ENCODE data around the gene CD207. TPM values are rescaled to one million over a fixed set of nuclear protein-coding genes. Genes with fewer than 3 reads are reported as not detected.
"Not testable (repeated sequence)": the region's sequence is repeated elsewhere in the genome, so short reads cannot be mapped to it uniquely, and the experiment has no call there.

CD207 gene
- not detected in 2 replicates for total RNA-seq

DNA sequence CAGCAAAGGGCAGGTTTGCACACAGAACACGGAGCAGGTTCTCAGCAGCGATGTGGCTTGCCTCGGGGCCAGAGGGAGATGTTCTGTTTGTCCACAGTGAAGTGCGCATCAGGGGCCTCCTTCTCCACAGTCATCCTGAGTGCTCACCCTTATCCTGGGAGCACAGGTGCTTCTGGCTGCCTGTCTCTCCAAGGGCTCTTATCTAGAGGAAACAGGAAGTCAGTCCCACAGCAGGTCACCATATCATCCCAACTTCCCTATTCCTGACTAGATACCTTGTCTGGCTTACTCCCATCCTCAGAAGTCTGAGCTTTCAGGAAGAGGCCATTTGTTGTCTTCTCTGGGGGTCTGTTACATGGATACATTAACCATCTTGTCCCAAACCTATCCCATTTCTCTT lies at the start of gene CD207:
CD207 (minus strand) TSS at position 174 of the 400 bp plus-strand sequence; CDS start at position 134, 40 bp downstream.
- H3K9me3 Mint-ChIP-seq: no peaks in the 10 kb centered on the region
- H3K27ac Mint-ChIP-seq: no peak within 1 kb of the TSS
- no peaks in the 10 kb centered on the region for H3K4me1 Mint-ChIP-seq
- H3K36me3 Mint-ChIP-seq (ENCODE audit: low read depth): no peaks in the 10 kb centered on the region
- H3K27me3 Mint-ChIP-seq: no peaks in the 10 kb centered on the region
- H3K4me3 Mint-ChIP-seq: no peak within 1 kb of the TSS
- intact Hi-C loops (cut with micrococcal nuclease): no loop called here
- no peak for DNase-seq

DNA sequence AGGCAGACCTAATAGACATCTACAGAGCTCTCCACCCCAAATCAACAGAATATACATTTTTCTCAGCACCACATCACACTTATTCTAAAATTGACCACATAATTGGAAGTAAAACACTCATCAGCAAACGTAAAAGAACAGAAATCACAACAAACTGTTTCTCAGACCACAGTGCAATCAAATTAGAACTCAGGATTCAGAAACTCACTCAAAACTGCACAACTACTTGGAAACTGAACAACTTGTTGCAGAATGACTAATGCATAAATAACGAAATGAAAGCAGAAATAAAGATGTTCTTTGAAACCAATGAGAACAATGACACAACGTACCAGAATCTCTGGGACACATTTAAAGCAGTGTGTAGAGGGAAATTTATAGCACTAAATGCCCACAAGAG lies 42.9 kb upstream of the CD207 start:
- H3K36me3 Mint-ChIP-seq (ENCODE audit: low read depth); intact Hi-C loops (cut with micrococcal nuclease); DNase-seq; H3K4me3 Mint-ChIP-seq; H3K9me3 Mint-ChIP-seq; H3K4me1 Mint-ChIP-seq: not testable (repeated sequence)
- Mint-ChIP-seq H3K27me3 (peaks cover 72% of the 10 kb centered on the region), H3K27ac (peak overlapping the region; percentile 27)

DNA sequence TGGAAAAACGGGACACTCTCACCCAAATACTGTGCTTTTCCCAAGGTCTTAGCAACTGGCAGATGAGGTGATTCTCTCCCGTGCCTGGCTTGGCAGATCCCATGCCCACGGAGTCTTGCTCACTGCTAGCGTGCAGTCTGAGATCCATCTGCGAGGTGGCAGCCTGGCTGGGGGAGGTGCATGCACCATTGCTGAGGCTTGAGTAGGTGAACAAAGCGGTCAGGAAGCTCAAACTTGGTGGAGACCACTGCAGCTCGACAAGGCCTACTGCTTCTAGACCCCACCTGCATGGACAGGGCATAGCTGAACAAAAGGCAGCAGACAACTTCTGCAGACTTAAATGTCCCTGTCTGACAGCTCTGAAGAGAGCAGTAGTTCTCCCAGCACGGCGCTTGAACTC lies 40.5 kb upstream of the CD207 start:
- H3K27me3 Mint-ChIP-seq: peaks cover 64% of the 10 kb centered on the region

DNA sequence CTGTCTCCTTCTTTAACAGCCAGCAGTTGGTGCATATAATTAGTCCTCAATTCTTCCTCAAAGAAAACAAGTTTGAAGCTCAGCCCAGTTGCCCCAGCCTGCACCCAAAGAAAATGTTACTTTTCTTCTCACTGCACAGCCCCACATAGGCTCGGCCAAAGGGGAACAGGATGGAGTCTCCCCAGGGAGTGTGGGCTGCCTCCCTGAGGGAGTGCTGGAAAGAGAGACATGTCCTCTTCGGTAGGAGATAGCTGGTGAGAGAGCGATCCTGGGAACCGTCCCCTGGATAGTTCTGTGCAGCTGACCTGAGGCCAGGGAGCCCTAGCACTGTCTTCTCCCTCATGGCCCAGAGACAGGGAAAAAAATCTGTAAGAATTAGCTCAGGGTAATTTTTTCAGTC lies 37.9 kb upstream of the CD207 start:
- peaks cover 2% of the 10 kb centered on the region for H3K36me3 Mint-ChIP-seq (ENCODE audit: low read depth)
- H3K4me3 Mint-ChIP-seq: no peak overlapping the region
- no peak for DNase-seq
- H3K27me3 Mint-ChIP-seq: peaks cover 42% of the 10 kb centered on the region
- intact Hi-C loops (cut with micrococcal nuclease): no loop called here
- H3K4me1 Mint-ChIP-seq: peaks cover 8% of the 10 kb centered on the region
- H3K9me3 Mint-ChIP-seq: no peaks in the 10 kb centered on the region
- no peak overlapping the region for H3K27ac Mint-ChIP-seq

More for the DNA sequence above, 40.5 kb upstream of the CD207 start:
- H3K9me3 Mint-ChIP-seq; DNase-seq; H3K27ac Mint-ChIP-seq; intact Hi-C loops (cut with micrococcal nuclease); H3K4me3 Mint-ChIP-seq; H3K36me3 Mint-ChIP-seq (ENCODE audit: low read depth): not testable (repeated sequence)
- peaks cover 11% of the 10 kb centered on the region for H3K4me1 Mint-ChIP-seq

DNA sequence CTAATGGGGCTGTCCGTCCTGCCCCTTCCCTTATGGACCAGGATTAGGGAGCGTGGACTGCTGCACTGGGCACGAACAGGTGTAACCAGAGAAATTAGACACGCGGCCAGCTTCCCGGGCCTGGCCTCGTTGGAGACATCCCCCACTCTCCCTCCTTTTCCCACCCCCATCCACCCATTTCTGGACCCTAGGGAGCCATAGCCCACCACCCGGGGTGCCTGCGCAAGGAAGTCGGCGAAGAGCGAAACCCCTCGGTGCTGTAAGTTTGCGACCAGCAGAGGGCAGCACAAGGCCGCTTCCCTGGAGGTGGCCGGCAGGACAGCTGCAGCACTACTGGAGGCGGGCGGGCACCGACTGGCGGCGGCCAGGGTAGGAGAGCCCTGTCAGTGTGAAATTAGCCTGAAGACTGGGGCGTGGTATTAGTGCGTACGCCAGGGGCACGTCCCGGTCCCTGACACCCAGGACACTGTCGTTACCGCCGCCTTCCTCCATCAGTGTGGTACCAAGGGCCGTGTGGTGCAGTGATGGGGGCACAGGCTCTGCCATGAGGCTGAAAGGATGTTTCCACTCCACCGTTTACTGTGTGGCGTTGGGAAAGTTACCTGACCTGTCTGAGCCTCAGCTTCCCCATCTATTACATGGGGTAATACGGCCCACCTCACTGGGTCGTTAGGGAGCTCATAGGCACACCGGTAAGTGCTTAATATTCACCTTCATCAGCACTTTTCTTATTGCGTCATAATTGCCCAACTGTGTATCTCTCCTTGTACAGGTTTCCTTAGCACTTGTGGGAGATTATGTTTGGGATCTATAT lies 36.0 kb upstream of the CD207 start:
- H3K4me1 Mint-ChIP-seq: peaks cover 6% of the 10 kb centered on the region
- no peak overlapping the region for H3K27ac Mint-ChIP-seq
- no peaks in the 10 kb centered on the region for H3K36me3 Mint-ChIP-seq (ENCODE audit: low read depth)
- peaks cover 28% of the 10 kb centered on the region for H3K27me3 Mint-ChIP-seq
- peak; percentile 94 for DNase-seq
- peak overlapping the region; percentile 49 for H3K4me3 Mint-ChIP-seq
- H3K9me3 Mint-ChIP-seq: no peaks in the 10 kb centered on the region
- intact Hi-C loops (cut with micrococcal nuclease): loop anchor here (1.0 kb wide), 2 partner anchors 49 to 77 kb away; no protein-coding TSS in a partner anchor

DNA sequence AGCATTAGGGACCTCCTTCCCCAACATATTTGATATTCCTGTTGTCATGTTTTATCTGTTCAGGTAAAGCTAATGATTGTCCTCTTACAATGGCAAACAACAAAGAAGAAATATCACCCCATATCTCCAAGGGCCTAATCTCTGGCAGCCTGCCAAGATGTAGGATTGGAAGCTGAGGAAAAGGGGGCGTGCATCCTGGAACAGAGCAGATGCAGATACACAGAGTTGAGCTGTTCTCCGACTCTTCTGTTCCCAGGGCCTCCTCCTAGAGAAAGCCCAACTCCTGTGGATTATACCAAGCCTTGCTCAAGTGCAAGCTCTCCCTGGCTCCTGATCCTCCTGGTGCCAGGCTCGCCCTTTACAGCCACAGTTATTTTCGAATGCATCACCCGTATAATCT lies 35.2 kb upstream of the CD207 start:
- intact Hi-C loops (cut with micrococcal nuclease): loop anchor here (1.0 kb wide), 2 partner anchors 50 to 78 kb away; no protein-coding TSS in a partner anchor
- no peaks in the 10 kb centered on the region for H3K36me3 Mint-ChIP-seq (ENCODE audit: low read depth)
- DNase-seq: no peak
- H3K27me3 Mint-ChIP-seq: peaks cover 28% of the 10 kb centered on the region
- peaks cover 6% of the 10 kb centered on the region for H3K4me1 Mint-ChIP-seq
- H3K9me3 Mint-ChIP-seq: no peaks in the 10 kb centered on the region
- no peak overlapping the region for H3K4me3 Mint-ChIP-seq
- H3K27ac Mint-ChIP-seq: no peak overlapping the region

DNA sequence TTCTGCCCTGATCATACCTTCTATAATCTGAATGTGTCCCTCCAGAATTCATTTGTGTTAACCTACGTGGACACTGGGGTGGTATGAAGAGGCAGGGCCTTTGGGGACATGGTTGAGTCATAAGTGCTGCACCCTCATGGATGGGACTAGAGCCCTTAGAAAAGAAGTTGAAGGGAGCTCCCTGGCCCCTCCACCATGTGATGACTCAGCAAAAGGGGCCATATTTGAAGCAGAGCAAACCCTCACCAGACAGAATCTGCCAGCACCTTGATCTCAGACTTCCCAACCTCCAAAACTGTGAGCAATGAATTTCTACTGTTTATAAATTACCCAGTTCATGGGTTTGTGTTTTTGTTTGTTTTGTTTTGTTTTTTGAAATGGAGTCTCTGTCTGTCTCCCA lies 33.4 kb upstream of the CD207 start:
- Mint-ChIP-seq H3K36me3 (ENCODE audit: low read depth) (no peaks in the 10 kb centered on the region), H3K27ac (no peak overlapping the region), H3K9me3 (no peaks in the 10 kb centered on the region)

DNA sequence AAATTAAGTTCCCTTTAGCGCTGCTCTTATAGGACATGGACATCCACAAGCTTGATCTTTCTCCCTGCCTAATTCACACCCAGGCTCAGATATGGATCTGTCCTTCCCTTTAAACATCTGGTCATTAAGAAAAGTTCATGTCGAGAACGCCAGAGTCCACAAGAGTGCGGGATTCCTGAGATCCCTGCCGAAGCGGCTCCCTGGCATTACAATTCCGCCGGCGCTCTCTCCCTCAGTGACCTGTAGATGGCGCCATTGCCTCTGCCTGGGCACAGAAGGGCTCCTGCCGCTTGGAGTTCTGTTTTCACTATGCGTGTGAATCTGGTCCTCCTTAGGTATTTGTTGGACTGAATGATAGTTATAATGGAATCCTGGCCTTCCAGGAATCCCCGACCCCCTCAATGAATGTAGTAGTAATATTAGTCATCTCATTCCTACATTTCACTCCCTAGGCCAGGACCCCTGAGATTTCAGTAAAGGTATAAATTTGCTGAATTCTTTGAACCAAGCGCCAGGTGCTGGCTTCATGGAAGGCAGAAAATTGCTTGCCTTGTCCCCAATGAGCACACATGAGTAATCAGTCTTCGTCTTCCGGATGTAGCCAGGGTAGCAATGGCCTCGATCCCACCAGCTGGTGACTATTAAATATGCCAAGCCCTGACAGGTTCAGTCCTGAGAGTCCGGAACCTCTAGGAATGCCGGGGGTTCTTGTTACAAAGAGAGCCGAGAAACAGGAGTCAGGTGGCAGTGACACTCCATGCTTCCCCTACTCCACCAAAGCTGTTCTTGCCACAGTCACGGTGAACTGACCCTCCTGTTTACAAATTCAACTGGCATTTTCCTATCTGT lies 26.4 kb upstream of the CD207 start:
- no peak overlapping the region for H3K27ac Mint-ChIP-seq
- H3K9me3 Mint-ChIP-seq: no peaks in the 10 kb centered on the region
- intact Hi-C loops (cut with micrococcal nuclease): loop anchor here (2.0 to 5.0 kb wide), 3 partner anchors 45 to 75 kb away; no protein-coding TSS in a partner anchor
- DNase-seq: peak; percentile 92
- H3K27me3 Mint-ChIP-seq: peaks cover 57% of the 10 kb centered on the region
- no peaks in the 10 kb centered on the region for H3K36me3 Mint-ChIP-seq (ENCODE audit: low read depth)
- H3K4me1 Mint-ChIP-seq: peaks cover 9% of the 10 kb centered on the region
- H3K4me3 Mint-ChIP-seq: peak overlapping the region; percentile 12

More for the DNA sequence above, 33.4 kb upstream of the CD207 start:
- no peak overlapping the region for H3K4me3 Mint-ChIP-seq
- H3K4me1 Mint-ChIP-seq: peaks cover 6% of the 10 kb centered on the region
- intact Hi-C loops (cut with micrococcal nuclease): no loop called here
- no peak for DNase-seq
- peaks cover 30% of the 10 kb centered on the region for H3K27me3 Mint-ChIP-seq

DNA sequence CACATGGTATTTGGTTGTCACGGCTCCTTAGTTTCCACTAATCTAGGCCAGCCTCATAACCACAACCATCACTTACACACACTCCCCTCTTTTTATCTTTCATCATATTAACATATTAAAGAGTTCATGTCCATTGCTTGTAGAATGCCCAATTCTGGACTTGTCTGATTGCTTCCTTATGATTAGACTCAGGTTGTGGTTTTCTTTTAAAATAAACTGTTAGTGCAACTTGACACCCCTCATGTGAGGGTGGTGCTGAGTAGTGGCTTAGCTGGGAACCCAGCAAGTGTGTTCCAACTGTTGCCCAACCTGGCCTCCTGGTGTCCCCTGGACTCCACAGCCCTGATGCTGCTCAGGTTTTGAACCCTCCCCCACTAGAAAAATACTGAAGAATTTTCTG lies 20.1 kb upstream of the CD207 start:
- intact Hi-C loops (cut with micrococcal nuclease): loop anchor here (10.0 kb wide), 1 partner anchor 551 kb away; the partner anchor contains the start of gene FAM136A
- DNase-seq: no peak
- H3K36me3 Mint-ChIP-seq (ENCODE audit: low read depth): no peaks in the 10 kb centered on the region
- H3K9me3 Mint-ChIP-seq: no peaks in the 10 kb centered on the region
- H3K4me1 Mint-ChIP-seq: peaks cover 21% of the 10 kb centered on the region
- peaks cover 31% of the 10 kb centered on the region for H3K27me3 Mint-ChIP-seq
- no peak overlapping the region for H3K27ac Mint-ChIP-seq
- no peak overlapping the region for H3K4me3 Mint-ChIP-seq

DNA sequence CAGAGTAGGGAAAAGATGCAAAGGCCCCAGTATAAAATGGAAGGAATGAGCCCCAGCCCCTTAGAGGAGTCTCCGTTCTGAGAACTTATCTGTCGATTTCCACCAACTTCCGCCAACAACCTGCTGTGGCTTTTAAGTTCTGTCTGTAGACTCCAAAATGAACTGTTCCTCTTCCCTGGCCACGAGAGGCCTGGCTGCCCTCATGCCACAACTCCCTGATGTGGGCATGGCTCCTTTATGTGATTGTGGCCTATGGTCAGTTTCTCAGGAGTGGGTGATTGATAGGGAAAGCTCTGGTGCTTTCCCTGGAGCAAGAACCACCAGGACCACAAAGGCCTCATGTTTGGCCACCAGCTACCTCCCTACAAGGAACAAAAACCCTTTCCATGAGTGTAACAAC lies 18.8 kb upstream of the CD207 start:
- intact Hi-C loops (cut with micrococcal nuclease): loop anchor here (10.0 kb wide), 1 partner anchor 550 kb away; the partner anchor contains the start of gene FAM136A
- Mint-ChIP-seq H3K4me1 (peaks cover 23% of the 10 kb centered on the region), H3K4me3 (no peak overlapping the region), H3K9me3 (no peaks in the 10 kb centered on the region), H3K27me3 (peaks cover 20% of the 10 kb centered on the region), H3K27ac (no peak overlapping the region), H3K36me3 (ENCODE audit: low read depth) (no peaks in the 10 kb centered on the region)
- DNase-seq: no peak

DNA sequence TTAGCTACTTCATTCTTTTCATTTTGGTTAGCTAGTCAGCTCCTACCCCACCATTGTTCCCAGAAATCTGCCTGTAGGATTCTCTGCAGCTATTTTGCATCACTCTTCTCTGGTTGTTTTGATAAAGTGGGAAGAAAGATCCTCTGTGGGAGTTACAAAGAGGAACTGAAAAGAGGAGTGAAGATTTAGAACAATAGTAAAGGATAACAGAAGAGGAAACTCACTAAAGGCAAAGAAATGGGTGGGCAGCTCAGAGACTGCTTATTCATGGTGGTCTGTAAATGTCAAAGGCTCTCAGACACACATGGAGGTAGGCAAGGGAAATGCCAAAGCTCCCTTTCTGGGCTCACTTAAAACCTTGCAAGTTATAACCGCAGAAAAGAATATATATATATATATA lies 17.2 kb upstream of the CD207 start:
- Mint-ChIP-seq H3K27me3 (peaks cover 6% of the 10 kb centered on the region), H3K9me3 (no peaks in the 10 kb centered on the region), H3K27ac (no peak overlapping the region), H3K36me3 (ENCODE audit: low read depth) (no peaks in the 10 kb centered on the region), H3K4me3 (no peak overlapping the region), H3K4me1 (peaks cover 23% of the 10 kb centered on the region)
- intact Hi-C loops (cut with micrococcal nuclease): loop anchor here (10.0 kb wide), 1 partner anchor 548 kb away; the partner anchor contains the start of gene FAM136A
- no peak for DNase-seq

DNA sequence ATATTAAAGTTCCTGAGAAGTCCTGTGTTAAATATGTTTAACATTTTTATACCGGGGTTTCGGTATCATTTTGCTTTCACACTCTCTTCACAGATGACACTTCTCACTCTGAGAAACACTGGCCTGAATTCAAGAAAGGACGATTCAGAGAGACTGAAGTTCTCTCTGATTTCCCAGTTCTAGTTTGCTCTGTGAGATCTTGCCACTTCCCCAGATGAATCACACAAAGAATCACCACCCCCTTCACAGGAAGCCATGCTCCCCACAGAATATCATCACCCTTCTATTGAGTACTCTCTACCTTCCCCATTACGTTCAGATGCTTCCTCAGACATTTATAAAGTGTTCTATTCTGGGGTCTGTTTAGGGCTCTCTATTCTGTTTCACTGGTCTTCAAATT lies 16.1 kb upstream of the CD207 start:
- Mint-ChIP-seq H3K27ac (peak overlapping the region; percentile 69), H3K9me3 (no peaks in the 10 kb centered on the region), H3K4me3 (peak overlapping the region; percentile 12), H3K36me3 (ENCODE audit: low read depth) (no peaks in the 10 kb centered on the region), H3K27me3 (peaks cover 2% of the 10 kb centered on the region), H3K4me1 (peaks cover 23% of the 10 kb centered on the region)
- intact Hi-C loops (cut with micrococcal nuclease): loop anchor here (1.0 to 10.0 kb wide), 2 partner anchors 25 to 547 kb away; partner anchors contain the start of gene FAM136A
- peak; percentile 79 for DNase-seq

DNA sequence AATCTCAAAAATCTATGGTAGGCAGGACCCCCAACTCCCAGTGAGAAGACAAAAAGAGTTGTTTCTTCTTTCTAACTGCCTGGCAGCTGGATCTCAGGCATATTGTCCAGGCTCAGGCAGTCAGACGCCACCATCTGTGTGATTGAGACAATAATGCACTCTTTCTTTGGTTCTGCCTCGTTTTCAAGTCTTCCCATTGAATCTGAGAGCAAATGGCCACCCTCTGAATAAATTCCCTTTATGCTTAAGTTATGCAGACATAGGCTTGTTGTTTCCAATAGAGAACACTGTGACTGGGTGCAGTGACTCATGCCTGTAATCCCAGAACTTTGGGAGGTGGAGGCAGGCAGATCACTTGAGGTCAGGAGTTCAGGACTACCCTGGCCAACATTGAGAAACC lies 15.3 kb upstream of the CD207 start:
- H3K4me1 Mint-ChIP-seq: peaks cover 23% of the 10 kb centered on the region
- intact Hi-C loops (cut with micrococcal nuclease): loop anchor here (1.0 to 10.0 kb wide), 2 partner anchors 25 to 546 kb away; partner anchors contain the start of gene FAM136A
- no peaks in the 10 kb centered on the region for H3K9me3 Mint-ChIP-seq
- DNase-seq: no peak
- no peak overlapping the region for H3K27ac Mint-ChIP-seq
- H3K27me3 Mint-ChIP-seq: no peaks in the 10 kb centered on the region
- no peaks in the 10 kb centered on the region for H3K36me3 Mint-ChIP-seq (ENCODE audit: low read depth)
- no peak overlapping the region for H3K4me3 Mint-ChIP-seq

All from activated CD4-positive, alpha-beta T cell treated with anti-CD3 and anti-CD28 coated beads, Interleukin-2, amount 10 ng/mL, durations not matched to agents 24 days and 14 days (primary cell).